ENCODE measurements around the gene IDH1.
"Not testable (repeated sequence)": the region's sequence is repeated elsewhere in the genome, so short reads cannot be mapped to it uniquely, and the experiment has no call there.

Gene IDH1

GRCh38 chr2:208254871-208255556, at the start of gene IDH1:
IDH1 (minus strand) TSS chr2:208255071; CDS start chr2:208251551, 3,520 bp downstream.
- peak; percentile 94 for DNase-seq

- no peak for DNase-seq
These were observed 49.3 kb upstream of the IDH1 start for GRCh38 chr2:208304157-208304556.

GRCh38 chr2:208300847-208301618, 46.2 kb upstream of the IDH1 start:
- DNase-seq: no peak

- no peak for DNase-seq
These were observed 43.1 kb upstream of the IDH1 start for GRCh38 chr2:208297961-208298360.

- DNase-seq: no peak
These were observed 41.7 kb upstream of the IDH1 start for GRCh38 chr2:208296610-208297009.

GRCh38 chr2:208295834-208296233, 41.0 kb upstream of the IDH1 start:
- DNase-seq: no peak

GRCh38 chr2:208294482-208295024, 39.7 kb upstream of the IDH1 start:
- DNase-seq: no peak

GRCh38 chr2:208285853-208286252, 31.0 kb upstream of the IDH1 start:
- DNase-seq: no peak

GRCh38 chr2:208280933-208281332, 26.1 kb upstream of the IDH1 start:
- no peak for DNase-seq

- no peak for DNase-seq
These were observed 25.4 kb upstream of the IDH1 start for GRCh38 chr2:208280234-208280633.

GRCh38 chr2:208279236-208279635, 24.4 kb upstream of the IDH1 start:
- no peak for DNase-seq

GRCh38 chr2:208278549-208278948, 23.7 kb upstream of the IDH1 start:
- no peak for DNase-seq

- DNase-seq: no peak
These were observed 19.9 kb upstream of the IDH1 start for GRCh38 chr2:208274748-208275147.

GRCh38 chr2:208269091-208269490, 14.2 kb upstream of the IDH1 start:
- no peak for DNase-seq

- DNase-seq: no peak
These were observed 13.5 kb upstream of the IDH1 start for GRCh38 chr2:208268156-208268952.

GRCh38 chr2:208267526-208267925, 12.7 kb upstream of the IDH1 start:
- DNase-seq: not testable (repeated sequence)

- DNase-seq: no peak
These were observed 12.1 kb upstream of the IDH1 start for GRCh38 chr2:208266936-208267335.

- no peak for DNase-seq
These were observed 11.7 kb upstream of the IDH1 start for GRCh38 chr2:208266553-208266893.

GRCh38 chr2:208265801-208266552, 11.1 kb upstream of the IDH1 start, which contains the start of gene PIKFYVE:
PIKFYVE (plus strand) TSS chr2:208266255; CDS start chr2:208271520, 5,265 bp downstream.
- DNase-seq: peak; percentile 89

GRCh38 chr2:208265371-208265800, 10.5 kb upstream of the IDH1 start:
- no peak for DNase-seq

- DNase-seq: not testable (repeated sequence)
These were observed 2.3 kb upstream of the IDH1 start for GRCh38 chr2:208256849-208257813.

Measured in NCI-H1436 (cell line).